ENCODE results near the gene HOXA7.

The HOXA7 gene

DNA sequence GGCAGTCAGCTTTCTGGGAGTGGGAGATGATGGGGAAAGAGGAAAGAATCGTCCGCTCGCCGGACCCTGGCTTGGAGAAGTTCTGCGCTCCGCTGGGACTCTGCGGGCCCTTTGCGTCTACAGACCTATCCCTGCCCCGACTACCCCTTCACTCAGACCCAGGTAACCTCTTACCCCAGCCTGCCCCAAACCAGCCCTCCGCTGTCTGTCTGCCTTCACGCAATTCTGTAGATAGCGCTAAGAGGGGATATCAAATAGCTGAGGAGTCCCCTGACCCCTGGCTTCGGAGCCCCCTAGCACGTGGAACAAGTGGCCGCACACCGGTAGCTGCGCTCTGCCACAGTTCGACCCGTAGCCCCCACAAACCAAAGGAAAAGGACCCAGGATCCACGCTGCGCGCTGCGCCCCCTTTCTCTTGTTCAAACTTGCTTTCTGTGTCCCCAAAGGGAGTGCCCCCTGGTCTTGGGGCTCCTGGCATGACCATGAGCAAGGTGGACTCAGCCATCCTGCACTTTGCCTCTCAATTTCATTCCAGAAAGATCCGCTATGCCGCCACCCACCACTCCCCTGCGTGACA, 32.9 kb downstream of the HOXA7 start:
- POLR2A ChIA-PET = interaction anchor here (1.0 kb wide), 1 partner anchor 27 kb away, joined by 4 read pairs; no protein-coding TSS in a partner anchor
- Histone ChIP-seq H3K9me3 (ENCODE audit: control insufficient read depth, insufficient read depth, low read depth, low read length) (no peaks in the 10 kb centered on the region), H3K27ac (ENCODE audit: extremely low read depth, low read depth, low read length) (no peak overlapping the region), H3K36me3 (ENCODE audit: control insufficient read depth in 2 of 2, insufficient read depth in 1 of 2, low read length in 2 of 2) (peaks cover 0 to 25% of the 10 kb centered on the region in 2 experiments; a peak in 1 of 3 replicates), H3K4me3 (ENCODE audit: low read depth, low read length) (no peak overlapping the region), H3K4me1 (ENCODE audit: control insufficient read depth, insufficient read depth, low read length) (peaks cover 44% of the 10 kb centered on the region)
- CTCF ChIA-PET = interaction anchor here (0.5 kb wide), 1 partner anchor 262 kb away, joined by 6 read pairs; no protein-coding TSS in a partner anchor
- TF ChIP-seq ZNF776 (tag by site-specific recombination; IDR thresholded peaks at IDR 0.05; ENCODE audit: borderline replicate concordance) = no peak
- TF ChIP-seq, protein P1, sequence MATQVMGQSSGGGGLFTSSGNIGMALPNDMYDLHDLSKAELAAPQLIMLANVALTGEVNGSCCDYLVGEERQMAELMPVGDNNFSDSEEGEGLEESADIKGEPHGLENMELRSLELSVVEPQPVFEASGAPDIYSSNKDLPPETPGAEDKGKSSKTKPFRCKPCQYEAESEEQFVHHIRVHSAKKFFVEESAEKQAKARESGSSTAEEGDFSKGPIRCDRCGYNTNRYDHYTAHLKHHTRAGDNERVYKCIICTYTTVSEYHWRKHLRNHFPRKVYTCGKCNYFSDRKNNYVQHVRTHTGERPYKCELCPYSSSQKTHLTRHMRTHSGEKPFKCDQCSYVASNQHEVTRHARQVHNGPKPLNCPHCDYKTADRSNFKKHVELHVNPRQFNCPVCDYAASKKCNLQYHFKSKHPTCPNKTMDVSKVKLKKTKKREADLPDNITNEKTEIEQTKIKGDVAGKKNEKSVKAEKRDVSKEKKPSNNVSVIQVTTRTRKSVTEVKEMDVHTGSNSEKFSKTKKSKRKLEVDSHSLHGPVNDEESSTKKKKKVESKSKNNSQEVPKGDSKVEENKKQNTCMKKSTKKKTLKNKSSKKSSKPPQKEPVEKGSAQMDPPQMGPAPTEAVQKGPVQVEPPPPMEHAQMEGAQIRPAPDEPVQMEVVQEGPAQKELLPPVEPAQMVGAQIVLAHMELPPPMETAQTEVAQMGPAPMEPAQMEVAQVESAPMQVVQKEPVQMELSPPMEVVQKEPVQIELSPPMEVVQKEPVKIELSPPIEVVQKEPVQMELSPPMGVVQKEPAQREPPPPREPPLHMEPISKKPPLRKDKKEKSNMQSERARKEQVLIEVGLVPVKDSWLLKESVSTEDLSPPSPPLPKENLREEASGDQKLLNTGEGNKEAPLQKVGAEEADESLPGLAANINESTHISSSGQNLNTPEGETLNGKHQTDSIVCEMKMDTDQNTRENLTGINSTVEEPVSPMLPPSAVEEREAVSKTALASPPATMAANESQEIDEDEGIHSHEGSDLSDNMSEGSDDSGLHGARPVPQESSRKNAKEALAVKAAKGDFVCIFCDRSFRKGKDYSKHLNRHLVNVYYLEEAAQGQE (tag by site-specific recombination; IDR thresholded peaks at IDR 0.05) = no peak
- no peak for TF ChIP-seq ZFP41 (tag by site-specific recombination; IDR thresholded peaks at IDR 0.05; ENCODE audit: borderline replicate concordance)

DNA sequence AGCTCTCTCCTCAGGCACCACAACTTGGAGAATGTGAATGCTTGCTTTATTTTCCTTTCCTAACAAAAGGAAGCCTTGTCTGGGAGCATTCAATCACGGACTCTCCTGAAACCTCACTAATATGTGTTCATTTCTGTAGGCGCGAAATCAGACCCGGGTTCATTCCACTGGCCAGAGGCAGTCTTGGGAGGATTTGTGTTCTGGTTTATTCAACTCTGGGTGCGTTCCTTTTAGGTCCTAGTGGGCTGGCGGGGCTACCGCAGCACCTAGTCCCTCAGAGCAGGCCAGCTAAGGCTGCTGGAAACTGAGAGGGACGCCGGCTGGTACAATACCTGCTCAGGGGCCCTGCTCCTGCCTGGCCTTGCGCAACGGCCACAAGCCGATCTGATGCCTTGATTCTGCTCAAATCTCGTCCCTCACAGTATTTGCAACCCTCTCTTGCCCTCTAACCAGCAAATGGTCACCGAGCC, 33.4 kb downstream of the HOXA7 start:
- no peak overlapping the region for H3K27ac ChIP-seq (ENCODE audit: extremely low read depth, low read depth, low read length)
- H3K36me3 ChIP-seq (ENCODE audit: control insufficient read depth in 2 of 2, insufficient read depth in 1 of 2, low read length in 2 of 2) = peaks cover 0 to 26% of the 10 kb centered on the region in 2 experiments; a peak in 1 of 3 replicates
- ChIA-PET CTCF (interaction anchor here (0.5 to 1.8 kb wide), 2 partner anchors 8 to 262 kb away, joined by 6 to 7 read pairs; partner anchors contain the start of gene HOXA4), POLR2A (interaction anchor here (0.6 to 1.0 kb wide), 2 partner anchors 9 to 27 kb away, joined by 4 read pairs; no protein-coding TSS in a partner anchor)
- TF ChIP-seq ZNF785 (tag by site-specific recombination; IDR thresholded peaks at IDR 0.05) = no peak
- no peak for TF ChIP-seq ZNF335 (tag by site-specific recombination; conservative IDR thresholded peaks at IDR 0.05)
- TF ChIP-seq ZNF26 (tag by site-specific recombination; IDR thresholded peaks at IDR 0.05) = no peak
- TF ChIP-seq, protein P2, sequence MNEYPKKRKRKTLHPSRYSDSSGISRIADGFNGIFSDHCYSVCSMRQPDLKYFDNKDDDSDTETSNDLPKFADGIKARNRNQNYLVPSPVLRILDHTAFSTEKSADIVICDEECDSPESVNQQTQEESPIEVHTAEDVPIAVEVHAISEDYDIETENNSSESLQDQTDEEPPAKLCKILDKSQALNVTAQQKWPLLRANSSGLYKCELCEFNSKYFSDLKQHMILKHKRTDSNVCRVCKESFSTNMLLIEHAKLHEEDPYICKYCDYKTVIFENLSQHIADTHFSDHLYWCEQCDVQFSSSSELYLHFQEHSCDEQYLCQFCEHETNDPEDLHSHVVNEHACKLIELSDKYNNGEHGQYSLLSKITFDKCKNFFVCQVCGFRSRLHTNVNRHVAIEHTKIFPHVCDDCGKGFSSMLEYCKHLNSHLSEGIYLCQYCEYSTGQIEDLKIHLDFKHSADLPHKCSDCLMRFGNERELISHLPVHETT (tag by site-specific recombination; IDR thresholded peaks at IDR 0.05) = no peak
- no peak for TF ChIP-seq TCF7L2 (IDR thresholded peaks at IDR 0.05; ENCODE audit: borderline replicate concordance, low read depth, low read length)
- TF ChIP-seq ZNF600 (tag by site-specific recombination; IDR thresholded peaks at IDR 0.05) = peak; percentile 40; the same call in 1 of the 2 replicates
- no peak for TF ChIP-seq SALL2 (tag by site-specific recombination; IDR thresholded peaks at IDR 0.05; ENCODE audit: borderline replicate concordance)
- TF ChIP-seq ZFP3 (tag by site-specific recombination; IDR thresholded peaks at IDR 0.05; ENCODE audit: low read depth) = no peak
- H3K4me3 ChIP-seq (ENCODE audit: low read depth, low read length) = no peak overlapping the region
- H3K9me3 ChIP-seq (ENCODE audit: control insufficient read depth, insufficient read depth, low read depth, low read length) = no peaks in the 10 kb centered on the region
- H3K4me1 ChIP-seq (ENCODE audit: control insufficient read depth, insufficient read depth, low read length) = peaks cover 39% of the 10 kb centered on the region

GRCh38 chr7:27122077-27122910, 34.2 kb downstream of the HOXA7 start:
- TF ChIP-seq ZNF830 (tag by site-specific recombination; IDR thresholded peaks at IDR 0.05; ENCODE audit: low read depth) (no peak), WT1 (tag by site-specific recombination; IDR thresholded peaks at IDR 0.05) (0 out of 2 replicates have a peak, but pooled peaks have one; percentile 14), ZFHX2 (tag by site-specific recombination; conservative IDR thresholded peaks at IDR 0.05) (0 out of 2 replicates have a peak, but pooled peaks have one; percentile 18)
- TF ChIP-seq, protein P3, sequence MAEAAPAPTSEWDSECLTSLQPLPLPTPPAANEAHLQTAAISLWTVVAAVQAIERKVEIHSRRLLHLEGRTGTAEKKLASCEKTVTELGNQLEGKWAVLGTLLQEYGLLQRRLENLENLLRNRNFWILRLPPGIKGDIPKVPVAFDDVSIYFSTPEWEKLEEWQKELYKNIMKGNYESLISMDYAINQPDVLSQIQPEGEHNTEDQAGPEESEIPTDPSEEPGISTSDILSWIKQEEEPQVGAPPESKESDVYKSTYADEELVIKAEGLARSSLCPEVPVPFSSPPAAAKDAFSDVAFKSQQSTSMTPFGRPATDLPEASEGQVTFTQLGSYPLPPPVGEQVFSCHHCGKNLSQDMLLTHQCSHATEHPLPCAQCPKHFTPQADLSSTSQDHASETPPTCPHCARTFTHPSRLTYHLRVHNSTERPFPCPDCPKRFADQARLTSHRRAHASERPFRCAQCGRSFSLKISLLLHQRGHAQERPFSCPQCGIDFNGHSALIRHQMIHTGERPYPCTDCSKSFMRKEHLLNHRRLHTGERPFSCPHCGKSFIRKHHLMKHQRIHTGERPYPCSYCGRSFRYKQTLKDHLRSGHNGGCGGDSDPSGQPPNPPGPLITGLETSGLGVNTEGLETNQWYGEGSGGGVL (tag by site-specific recombination; IDR thresholded peaks at IDR 0.05) = no peak
- POLR2A ChIA-PET = interaction anchor here (0.6 to 1.0 kb wide), 2 partner anchors 8 to 26 kb away, joined by 4 read pairs; no protein-coding TSS in a partner anchor
- CTCF ChIA-PET = interaction anchor here (0.7 to 1.8 kb wide), 2 partner anchors 9 to 196 kb away, joined by 3 to 7 read pairs; partner anchors contain the start of gene HOXA4
- Histone ChIP-seq H3K36me3 (ENCODE audit: control insufficient read depth in 2 of 2, insufficient read depth in 1 of 2, low read length in 2 of 2) (peaks cover 0 to 32% of the 10 kb centered on the region in 2 experiments; a peak in 1 of 3 replicates), H3K4me3 (ENCODE audit: low read depth, low read length) (no peak overlapping the region), H3K9me3 (ENCODE audit: control insufficient read depth, insufficient read depth, low read depth, low read length) (no peaks in the 10 kb centered on the region), H3K4me1 (ENCODE audit: control insufficient read depth, insufficient read depth, low read length) (peaks cover 38% of the 10 kb centered on the region), H3K27ac (ENCODE audit: extremely low read depth, low read depth, low read length) (peak overlapping the region; percentile 4; the same call in 1 of the 2 replicates)
